ENCODE measurements around the gene PBX2.

Gene PBX2

GRCh38 chr6:32170294-32170693 is 19.7 kb downstream of the PBX2 start:
- DNase-seq (ENCODE audit: low spot score), result no peak

GRCh38 chr6:32168807-32169591 is 21.0 kb downstream of the PBX2 start:
- no peak for DNase-seq (ENCODE audit: low spot score)

GRCh38 chr6:32168350-32168749 is 21.7 kb downstream of the PBX2 start:
- DNase-seq (ENCODE audit: low spot score), result no peak

- no peak for DNase-seq (ENCODE audit: low spot score)
Observed at GRCh38 chr6:32167761-32168262, 22.2 kb downstream of the PBX2 start.

- no peak for DNase-seq (ENCODE audit: low spot score)
Observed at GRCh38 chr6:32167154-32167760, 22.7 kb downstream of the PBX2 start.

GRCh38 chr6:32166411-32167061 is 23.5 kb downstream of the PBX2 start:
- no peak for DNase-seq (ENCODE audit: low spot score)

- DNase-seq (ENCODE audit: low spot score), result no peak
Observed at GRCh38 chr6:32164295-32164694, 25.7 kb downstream of the PBX2 start, which contains the start of gene EGFL8. Gene EGFL8 (plus strand): TSS chr6:32164595. CDS start chr6:32166166, 1,571 bp downstream.

GRCh38 chr6:32163559-32164258 is 26.3 kb downstream of the PBX2 start:
- no peak for DNase-seq (ENCODE audit: low spot score)

GRCh38 chr6:32158052-32158451 is 31.9 kb downstream of the PBX2 start:
- no peak for DNase-seq (ENCODE audit: low spot score)

GRCh38 chr6:32156891-32157290 is 33.1 kb downstream of the PBX2 start:
- DNase-seq (ENCODE audit: low spot score), result no peak

- peak; percentile 73 for DNase-seq (ENCODE audit: low spot score)
Observed at GRCh38 chr6:32154514-32155161, 35.4 kb downstream of the PBX2 start.

- peak; percentile 85 for DNase-seq (ENCODE audit: low spot score)
Observed at GRCh38 chr6:32153564-32154513, 36.2 kb downstream of the PBX2 start, which contains the start of gene PPT2. Gene PPT2 (plus strand): TSS chr6:32154141. CDS start chr6:32154595, 454 bp downstream.

- DNase-seq (ENCODE audit: low spot score), result peak; percentile 31
Observed at GRCh38 chr6:32152769-32153563, 37.0 kb downstream of the PBX2 start.

GRCh38 chr6:32151863-32152768 is 37.9 kb downstream of the PBX2 start, which contains the start of gene PRRT1:
Gene PRRT1 (minus strand): TSS chr6:32151939. CDS start chr6:32151827, 112 bp downstream.
- no peak for DNase-seq (ENCODE audit: low spot score)

GRCh38 chr6:32151181-32151862 is 38.7 kb downstream of the PBX2 start:
- DNase-seq (ENCODE audit: low spot score), result no peak

- no peak for DNase-seq (ENCODE audit: low spot score)
Observed at GRCh38 chr6:32149932-32150870, 39.8 kb downstream of the PBX2 start.
